Prostate gland (tissue), 2 donors: ENCODE data around the gene DYNLT1. TPM values are rescaled to one million over a fixed set of nuclear protein-coding genes. Genes with fewer than 3 reads are reported as not detected.
A peak's percentile ranks its signal among the peaks of the same experiment; 100 is the strongest.

Experiments
- DNase-seq: peaks from one replicate; pipeline ENCODE4 v3.0.0-alpha.2; 2019; ENCODE audit warnings: low spot score
- H3K27ac ChIP-seq, 2 donors: fragments of 200-600 bp; sonication (generic); 2 replicates each; pipeline ENCODE4 v1.5.1; 2017 to 2019
- H3K27me3 ChIP-seq: fragments of 200-600 bp; sonication (generic); replicated peaks from 2 replicates; pipeline ENCODE4 v1.5.1; 2019; ENCODE audit not compliant: insufficient read depth
- H3K36me3 ChIP-seq, 2 donors: fragments of 200-600 bp; sonication (generic); 1 replicate in 1 of 2; 2 replicates in 1 of 2; pipeline versions ENCODE4 v1.5.1 to v1.8.1; 2017 to 2019
- H3K4me1 ChIP-seq: fragments of 200-600 bp; sonication (generic); replicated peaks from 2 replicates; pipeline ENCODE4 v1.5.1; 2019
- H3K4me3 ChIP-seq, 2 donors: fragments of 200-600 bp; sonication (generic); 2 replicates each; pipeline ENCODE4 v1.5.1; 2017 to 2019
- H3K9me3 ChIP-seq: fragments of 200-600 bp; sonication (generic); 2 replicates; pipeline ENCODE4 v1.5.1; 2017
- CTCF ChIP-seq, 4 experiments: fragments of 200-600 bp in 2 of 4; fragments of 450-650 bp in 2 of 4; sonication (generic) in 2 of 4; IDR thresholded peaks; 1 replicate in 3 of 4; 2 replicates in 1 of 4; pipeline ENCODE4 v1.5.1; 2016 to 2019; ENCODE audit warnings: antibody characterized with exemption in 4 of 4, mild to moderate bottlenecking in 2 of 4, moderate library complexity in 2 of 4
- POLR2A ChIP-seq: fragments of 450-650 bp; IDR thresholded peaks from one replicate; pipeline ENCODE4 v1.6.1; 2016; ENCODE audit warnings: antibody characterized with exemption, mild to moderate bottlenecking
- POLR2AphosphoS5 ChIP-seq: sonication (generic); formaldehyde crosslinking; IDR thresholded peaks from one replicate; pipeline ENCODE4 v1.6.1; 2017; ENCODE audit warnings: antibody characterized with exemption
- WGBS: methylation state at CpG from one replicate; pipeline ENCODE4 v1.1.5; 2018; 5-methylcytosine and 5-hydroxymethylcytosine counted together
- intact Hi-C: fragments of 100-400 bp; cut with DNase I; formaldehyde crosslinking; loops from one replicate; pipeline ENCODE4 v1.14.2; 2022
- total RNA-seq, 2 donors: library from RNA; depleted of rRNA; stranded (reverse); fragments of >200 nt; gene quantifications; one replicate each; pipeline ENCODE4 v1.1.0, GENCODE V29; 2016

Gene DYNLT1
- total RNA-seq, 2 donors from 2014 or later = 95.9 to 138 TPM

DNA sequence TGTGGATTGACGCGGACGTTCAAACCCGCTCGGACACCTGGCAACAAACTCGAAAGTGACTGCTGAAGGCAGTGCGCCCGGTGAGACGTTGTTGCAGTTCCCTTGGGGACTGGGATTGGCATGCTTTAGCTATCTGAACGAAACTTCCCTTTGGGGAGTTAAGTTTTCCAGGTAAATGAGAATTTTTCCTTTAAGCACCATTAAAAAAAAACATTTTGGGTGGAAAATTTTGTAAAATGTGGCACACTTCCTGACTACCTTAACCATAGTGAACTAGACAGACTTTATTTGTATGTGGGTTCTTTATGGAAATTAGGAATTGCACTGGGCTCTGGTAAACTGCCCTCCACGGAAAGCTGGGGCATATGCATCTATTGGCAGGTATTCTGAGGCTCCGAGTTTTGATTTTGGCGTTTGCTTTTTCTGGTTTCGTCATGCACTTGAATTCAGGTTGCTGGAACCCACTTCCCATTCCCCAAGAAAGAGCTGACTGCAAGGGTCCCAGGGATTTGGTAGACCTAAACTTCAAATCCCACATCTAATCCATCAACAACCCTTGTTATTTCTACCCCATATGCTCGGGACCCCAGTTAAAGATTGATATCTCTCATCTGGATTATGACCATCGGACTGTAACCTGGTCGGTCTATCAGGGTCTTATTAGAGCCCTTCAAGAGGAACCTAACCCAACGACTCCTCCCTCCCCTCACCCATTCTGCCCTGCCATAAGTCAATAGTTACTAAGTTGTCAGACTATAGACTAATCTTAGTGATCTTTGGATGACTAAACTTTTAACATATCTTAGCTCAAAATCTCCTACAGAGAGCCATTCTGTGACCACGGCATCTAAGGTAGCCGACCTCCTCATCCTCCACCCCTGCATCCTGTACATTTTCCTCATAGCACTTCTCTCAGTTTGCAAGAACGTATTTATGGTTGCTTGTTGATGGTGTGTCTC lies 800 bp upstream of the DYNLT1 start:
- TF ChIP-seq CTCF (IDR thresholded peaks at IDR 0.05) = no peak
- no peak for TF ChIP-seq POLR2AphosphoS5
- TF ChIP-seq POLR2A = no peak
- Histone ChIP-seq H3K27ac (peak overlapping the region; percentile 95), H3K4me3 (peak overlapping the region; percentile 76 to 89), H3K4me1 (no peaks in the 10 kb centered on the region), H3K27me3 (no peaks in the 10 kb centered on the region), H3K36me3 (no peaks in the 10 kb centered on the region), H3K9me3 (no peaks in the 10 kb centered on the region)
- intact Hi-C loops = no loop called here
- 33% methylated on average over 21 of the region's 21 CpGs for WGBS
- DNase-seq = no peak

DNA sequence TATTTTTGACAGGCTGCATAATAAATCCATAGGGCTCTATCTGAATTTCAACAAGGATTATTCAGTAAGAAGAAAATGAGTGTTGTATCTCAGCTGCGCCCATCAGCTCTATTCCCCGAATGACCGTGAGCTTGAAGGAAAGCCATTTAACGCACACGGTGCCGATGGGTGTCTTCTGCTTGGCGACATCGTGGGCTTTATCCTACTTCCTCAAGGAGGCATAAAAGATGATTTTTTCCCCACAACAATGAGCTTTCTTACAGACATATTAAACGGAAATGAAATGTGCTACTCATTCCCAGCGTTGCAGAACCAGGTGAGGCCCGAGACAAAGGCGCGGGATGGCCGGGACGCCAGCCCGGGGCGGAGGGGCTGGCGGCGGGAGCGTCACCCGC lies 710 bp downstream of the DYNLT1 start:
- H3K27ac ChIP-seq = peak overlapping the region; percentile 95
- H3K4me3 ChIP-seq = peak overlapping the region; percentile 76 to 89
- H3K36me3 ChIP-seq = no peaks in the 10 kb centered on the region
- H3K27me3 ChIP-seq = no peaks in the 10 kb centered on the region
- TF ChIP-seq POLR2AphosphoS5 (no peak), CTCF (IDR thresholded peaks at IDR 0.05) (no peak), POLR2A (no peak)
- intact Hi-C loops = no loop called here
- no peaks in the 10 kb centered on the region for H3K9me3 ChIP-seq
- WGBS = 0% methylated on average over 21 of the region's 21 CpGs
- no peak for DNase-seq
- no peaks in the 10 kb centered on the region for H3K4me1 ChIP-seq

DNA sequence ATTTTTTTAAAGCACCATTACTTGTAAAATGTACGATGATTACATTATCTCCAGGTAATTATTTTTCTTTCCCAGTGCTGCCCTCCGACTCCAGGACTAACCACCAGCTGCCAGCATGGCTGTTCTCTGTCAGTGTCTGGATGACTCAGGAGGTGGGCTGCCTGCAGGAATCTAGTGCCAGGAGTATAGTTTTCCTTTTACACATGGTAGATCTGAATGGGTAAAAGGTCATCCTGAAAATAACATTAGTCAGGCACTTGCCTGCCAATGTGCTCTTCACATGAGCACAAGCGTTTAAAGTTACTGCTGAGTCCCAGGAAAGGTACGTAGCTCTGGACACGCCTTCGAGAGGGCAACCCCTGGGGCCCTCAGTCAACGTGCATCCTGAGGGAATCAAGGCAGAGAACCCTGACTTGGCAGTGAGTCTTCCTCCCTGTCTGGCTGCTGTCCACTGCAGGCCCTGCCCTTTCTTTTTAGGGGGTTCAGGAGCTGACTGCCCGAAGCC lies 2.4 kb downstream of the DYNLT1 start:
- 71% methylated on average over 8 of the region's 8 CpGs for WGBS
- TF ChIP-seq CTCF (IDR thresholded peaks at IDR 0.05) (no peak), POLR2AphosphoS5 (no peak), POLR2A (no peak)
- H3K9me3 ChIP-seq = no peaks in the 10 kb centered on the region
- no peak overlapping the region for H3K27ac ChIP-seq
- DNase-seq = no peak
- H3K4me3 ChIP-seq = no peak overlapping the region
- H3K4me1 ChIP-seq = no peaks in the 10 kb centered on the region
- no peaks in the 10 kb centered on the region for H3K36me3 ChIP-seq
- no peaks in the 10 kb centered on the region for H3K27me3 ChIP-seq
- intact Hi-C loops = no loop called here

DNA sequence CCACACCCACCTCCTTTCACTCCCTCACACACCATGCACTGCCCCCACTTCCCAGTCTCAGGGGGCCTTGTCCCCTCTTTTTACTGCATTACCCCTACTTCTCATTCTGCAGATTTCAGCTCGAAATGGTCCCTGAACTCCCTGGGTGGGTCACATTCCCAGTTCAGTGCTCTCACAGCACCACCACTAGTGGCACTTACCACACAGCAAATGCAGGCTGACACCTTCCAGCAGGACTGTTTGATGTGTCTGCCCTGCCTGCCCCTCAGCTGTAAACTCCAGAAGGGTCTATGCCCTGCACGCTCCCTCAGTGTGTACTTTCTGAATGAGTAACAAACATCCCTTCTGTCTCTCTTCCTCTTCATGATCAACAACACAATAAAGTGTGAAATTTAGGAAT lies 4.0 kb downstream of the DYNLT1 start:
- no peak for DNase-seq
- TF ChIP-seq POLR2AphosphoS5 = no peak
- no peak for TF ChIP-seq CTCF (IDR thresholded peaks at IDR 0.05)
- Histone ChIP-seq H3K27me3 (no peaks in the 10 kb centered on the region), H3K4me3 (no peak overlapping the region), H3K27ac (no peak overlapping the region), H3K4me1 (no peaks in the 10 kb centered on the region), H3K36me3 (no peaks in the 10 kb centered on the region), H3K9me3 (no peaks in the 10 kb centered on the region)
- intact Hi-C loops = no loop called here
- WGBS = 92% methylated on average over 2 of the region's 2 CpGs

- 84% methylated on average over 5 of the region's 5 CpGs for WGBS
- Histone ChIP-seq H3K9me3 (no peaks in the 10 kb centered on the region), H3K4me3 (no peak overlapping the region), H3K27me3 (no peaks in the 10 kb centered on the region), H3K27ac (no peak overlapping the region), H3K4me1 (no peaks in the 10 kb centered on the region), H3K36me3 (no peaks in the 10 kb centered on the region)
- intact Hi-C loops = no loop called here
- TF ChIP-seq CTCF (IDR thresholded peaks at IDR 0.05) = no peak
- no peak for TF ChIP-seq POLR2A
- no peak for TF ChIP-seq POLR2AphosphoS5
- no peak for DNase-seq
Observed at GRCh38 chr6:158639056-158639455, 5.5 kb downstream of the DYNLT1 start.
